NCI-H1092 treated with DMSO at 0.1 percent for 48 hours (cell line): Measurements from ENCODE around the gene C3orf80.
"Not testable (repeated sequence)": the region's sequence is repeated elsewhere in the genome, so short reads cannot be mapped to it uniquely, and the experiment has no call there.

Experiments used
- DNase-seq: peaks from one replicate; lab custom pipeline; 2025; lab: John Stamatoyannopoulos, UW

The C3orf80 gene

GRCh38 chr3:160225176-160226025 lies at the start of gene C3orf80:
Gene C3orf80, plus strand, starts transcription at chr3:160225422. Its CDS starts 214 bp downstream, at chr3:160225636.
- DNase-seq = peak; percentile 46

- DNase-seq = no peak
Observed at GRCh38 chr3:160176923-160177322, 48.3 kb upstream of the C3orf80 start.

DNA sequence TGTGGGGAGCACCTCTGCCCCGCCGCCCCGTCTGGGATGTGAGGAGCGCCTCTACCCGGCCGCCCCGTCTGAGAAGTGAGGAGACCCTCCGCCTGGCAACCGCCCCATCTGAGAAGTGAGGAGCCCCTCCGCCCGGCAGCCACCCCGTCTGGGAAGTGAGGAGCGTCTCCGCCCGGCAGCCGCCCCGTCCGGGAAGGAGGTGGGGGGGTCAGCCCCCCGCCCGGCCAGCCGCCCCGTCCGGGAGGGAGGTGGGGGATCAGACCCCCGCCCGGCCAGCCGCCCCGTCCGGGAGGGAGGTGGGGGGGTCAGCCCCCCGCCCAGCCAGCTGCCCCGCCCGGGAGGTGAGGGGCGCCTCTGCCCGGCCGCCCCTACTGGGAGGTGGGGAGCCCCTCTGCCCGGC lies 46.6 kb upstream of the C3orf80 start:
- not testable (repeated sequence) for DNase-seq

GRCh38 chr3:160179403-160179802 lies 45.8 kb upstream of the C3orf80 start:
- not testable (repeated sequence) for DNase-seq

- DNase-seq = no peak
Observed at GRCh38 chr3:160179906-160180305, 45.3 kb upstream of the C3orf80 start.

DNA sequence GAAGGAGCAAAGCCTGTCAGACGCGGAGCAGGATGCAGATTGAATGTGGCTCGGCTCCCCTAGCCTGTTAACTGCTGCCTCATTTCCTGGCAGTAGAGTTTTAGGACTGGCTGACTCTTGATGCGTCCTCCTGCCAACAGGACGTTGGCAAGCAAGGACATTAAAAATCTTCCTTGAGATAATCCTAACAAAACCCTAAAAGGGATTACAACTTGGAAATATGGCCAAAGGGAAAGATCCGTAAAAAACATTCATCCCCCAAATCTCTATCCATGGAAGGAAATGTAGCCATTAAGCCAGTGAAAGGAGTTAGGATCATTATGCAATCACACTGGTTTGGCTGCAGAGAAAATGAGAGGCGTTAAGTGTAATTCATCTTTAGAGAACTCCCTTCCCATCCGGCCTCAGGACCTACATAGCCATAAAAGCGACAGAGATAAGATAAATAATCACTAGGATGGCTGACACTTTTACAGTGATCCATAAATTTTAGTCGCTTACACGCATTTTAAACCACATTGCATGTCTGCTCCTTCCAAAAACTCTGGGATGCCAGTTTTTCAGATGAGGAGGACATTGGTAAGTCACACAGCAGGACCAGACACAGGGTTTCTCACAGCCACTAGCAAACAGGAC lies 44.5 kb upstream of the C3orf80 start:
- DNase-seq = no peak

DNA sequence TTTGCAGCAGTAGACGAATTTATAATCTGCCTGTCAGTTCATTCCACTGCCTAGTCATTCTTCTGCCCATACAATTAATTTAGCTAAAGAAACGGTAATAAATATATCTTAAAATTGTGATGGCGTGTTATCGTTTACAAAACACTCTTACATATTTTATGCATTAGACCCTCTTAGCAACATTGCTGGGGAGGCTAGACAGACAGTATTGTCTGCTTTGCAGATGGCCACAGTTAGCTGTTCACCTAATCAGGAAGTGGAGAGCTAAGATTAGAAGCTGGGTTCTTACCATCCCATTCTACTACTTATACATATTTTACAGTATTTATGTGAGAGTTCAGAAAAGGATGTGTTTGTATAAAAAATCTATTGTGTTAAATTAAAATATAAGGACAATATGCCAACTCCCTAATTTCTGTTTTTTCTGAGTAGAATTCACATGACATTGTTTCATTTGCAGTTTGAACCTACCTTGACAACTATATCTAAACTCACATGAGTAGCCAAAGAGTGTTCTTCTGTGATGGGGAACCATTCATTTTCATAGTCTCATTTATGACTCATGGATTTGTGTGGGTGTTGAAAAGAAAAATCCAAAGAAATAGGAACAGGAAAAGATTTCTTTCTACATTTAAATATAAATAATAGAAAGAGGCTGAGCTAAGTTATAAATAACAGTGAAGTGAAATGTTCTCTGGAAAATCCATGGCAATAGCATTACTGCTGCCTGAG lies 41.7 kb upstream of the C3orf80 start:
- no peak for DNase-seq

- DNase-seq = no peak
Observed at GRCh38 chr3:160184655-160185054, 40.6 kb upstream of the C3orf80 start.

DNA sequence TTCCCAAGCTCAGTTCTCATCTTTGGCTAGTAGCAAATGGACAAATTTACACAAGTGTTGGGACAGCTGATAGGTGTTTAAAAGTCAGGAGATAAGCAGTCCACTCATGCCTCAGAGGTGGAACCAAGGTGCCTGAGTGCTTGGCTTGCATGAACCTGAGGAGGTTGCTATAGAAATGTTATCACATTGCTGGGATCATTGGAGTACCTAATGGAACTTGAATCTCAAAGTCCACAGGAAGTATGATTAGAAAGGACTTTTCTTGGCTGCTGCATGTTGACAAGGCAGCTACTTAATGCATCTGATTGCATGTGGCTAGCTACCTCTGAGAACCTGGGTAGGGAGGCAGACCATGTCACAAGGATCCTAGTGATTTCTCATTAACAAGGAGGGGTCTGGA lies 39.5 kb upstream of the C3orf80 start:
- no peak for DNase-seq

- DNase-seq = no peak
Observed at GRCh38 chr3:160187288-160187687, 37.9 kb upstream of the C3orf80 start.

DNA sequence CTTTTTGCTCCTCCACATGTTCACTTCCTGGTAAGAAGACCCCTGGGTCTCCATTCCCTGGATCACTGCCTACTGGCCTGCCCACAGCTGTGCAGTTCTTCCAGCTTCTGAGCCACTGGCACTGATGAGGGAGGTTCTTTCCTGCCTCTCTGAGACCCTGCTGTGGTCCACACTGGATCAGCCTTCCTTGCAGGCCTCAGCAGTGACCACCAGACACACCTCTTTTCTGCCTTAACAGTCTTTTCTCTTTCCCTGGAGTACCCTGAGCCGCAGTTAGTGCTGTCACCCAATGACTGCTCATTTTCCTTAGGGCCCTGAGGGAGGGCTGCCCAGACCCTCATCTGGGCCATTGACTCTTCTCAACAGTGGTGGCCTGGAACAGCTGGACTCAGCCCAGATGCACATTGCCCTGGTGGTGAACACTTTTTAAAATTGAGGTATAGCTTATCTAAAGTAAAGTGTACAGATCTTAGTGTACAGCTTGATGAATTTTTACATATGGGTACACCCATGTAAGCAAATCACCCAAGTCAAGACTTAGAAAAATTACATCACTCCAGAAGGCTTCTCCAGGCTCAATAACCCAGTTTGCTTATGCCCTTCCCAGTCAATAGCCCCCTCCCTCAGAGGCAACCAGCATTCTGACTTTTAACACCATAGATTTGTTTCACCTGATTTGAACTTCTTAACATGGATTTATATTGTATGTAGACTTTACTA lies 32.8 kb upstream of the C3orf80 start:
- DNase-seq = no peak

GRCh38 chr3:160193644-160194192 lies 31.5 kb upstream of the C3orf80 start:
- DNase-seq = no peak

DNA sequence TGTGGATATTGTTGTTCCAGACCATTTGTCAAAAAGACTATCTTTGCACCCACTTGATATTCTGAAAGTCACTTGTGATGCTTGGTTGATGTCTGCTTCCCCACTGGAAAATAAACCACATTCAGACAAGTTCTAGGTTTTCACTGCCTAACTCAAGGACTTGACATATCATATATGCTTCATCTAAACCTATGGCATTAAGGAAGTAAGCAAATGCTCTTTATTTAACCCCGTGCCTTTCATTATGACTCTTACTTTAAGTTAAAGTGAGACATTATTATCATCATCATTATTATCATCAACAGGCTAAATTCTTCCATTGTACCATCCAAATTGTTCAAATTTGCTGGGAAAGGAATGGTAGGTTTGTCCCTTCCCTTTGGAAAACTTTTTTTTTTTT lies 30.8 kb upstream of the C3orf80 start:
- DNase-seq = no peak

- DNase-seq = no peak
Observed at GRCh38 chr3:160195106-160195505, 30.1 kb upstream of the C3orf80 start.

DNA sequence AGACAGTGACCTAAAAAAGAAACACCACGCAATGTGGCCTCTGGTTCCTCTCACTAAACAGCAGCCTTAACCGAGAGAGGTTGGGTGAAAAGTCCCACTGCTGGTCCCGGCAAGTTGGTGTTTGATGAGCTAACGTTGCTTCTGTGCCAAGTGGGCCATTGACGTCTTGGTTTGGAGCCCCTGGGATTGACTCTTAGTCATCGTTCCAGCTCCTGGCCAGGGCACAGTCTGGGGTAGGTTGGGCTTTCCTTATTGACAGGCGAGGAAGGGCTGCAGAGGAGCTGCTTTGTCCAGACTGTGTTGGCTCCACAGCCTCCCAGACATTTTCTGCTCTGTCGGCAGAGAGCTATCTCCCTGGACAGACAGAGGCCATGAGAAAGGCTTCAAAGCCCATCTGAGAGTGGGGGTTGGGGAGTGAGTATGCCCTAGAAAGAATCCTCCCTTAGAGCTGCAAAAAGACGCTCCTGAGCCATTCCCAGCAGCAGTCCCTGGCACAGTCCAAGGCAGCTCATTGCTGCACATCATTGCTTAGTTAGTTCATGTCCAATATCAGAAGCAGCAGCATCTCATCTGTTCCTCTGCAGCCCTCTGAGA lies 28.6 kb upstream of the C3orf80 start:
- no peak for DNase-seq

GRCh38 chr3:160199108-160199507 lies 26.1 kb upstream of the C3orf80 start:
- no peak for DNase-seq

GRCh38 chr3:160200353-160200752 lies 24.9 kb upstream of the C3orf80 start:
- DNase-seq = peak; percentile 81

DNA sequence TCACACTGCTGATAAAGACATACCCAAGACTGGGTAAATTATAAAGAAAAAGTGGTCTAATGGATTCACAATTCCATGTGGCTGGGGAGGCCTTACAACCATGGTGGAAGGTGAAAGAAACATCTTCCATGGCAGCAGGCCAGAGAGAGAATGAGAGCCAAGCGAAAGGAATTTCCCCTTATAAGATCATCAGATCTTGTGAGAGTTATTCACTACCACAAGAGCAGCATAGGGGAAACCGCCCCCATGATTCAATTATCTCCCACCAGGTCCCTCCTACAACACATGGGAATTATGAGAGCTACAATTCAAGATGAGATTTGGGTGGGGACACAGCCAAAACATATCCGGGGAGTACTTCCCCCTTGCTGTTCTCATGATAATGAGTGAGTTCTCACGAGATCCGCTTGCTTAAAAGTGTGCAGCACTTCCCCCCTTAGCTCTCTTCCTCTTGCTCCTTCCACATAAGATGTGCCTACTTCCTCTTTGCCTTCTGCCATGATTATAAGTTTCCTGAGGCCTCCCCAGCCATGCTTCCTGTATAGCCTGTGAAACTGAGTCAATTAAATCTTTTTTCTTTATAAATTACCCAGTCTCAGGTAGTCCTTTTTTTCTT lies 20.7 kb upstream of the C3orf80 start:
- not testable (repeated sequence) for DNase-seq

GRCh38 chr3:160205606-160206005 lies 19.6 kb upstream of the C3orf80 start:
- no peak for DNase-seq

DNA sequence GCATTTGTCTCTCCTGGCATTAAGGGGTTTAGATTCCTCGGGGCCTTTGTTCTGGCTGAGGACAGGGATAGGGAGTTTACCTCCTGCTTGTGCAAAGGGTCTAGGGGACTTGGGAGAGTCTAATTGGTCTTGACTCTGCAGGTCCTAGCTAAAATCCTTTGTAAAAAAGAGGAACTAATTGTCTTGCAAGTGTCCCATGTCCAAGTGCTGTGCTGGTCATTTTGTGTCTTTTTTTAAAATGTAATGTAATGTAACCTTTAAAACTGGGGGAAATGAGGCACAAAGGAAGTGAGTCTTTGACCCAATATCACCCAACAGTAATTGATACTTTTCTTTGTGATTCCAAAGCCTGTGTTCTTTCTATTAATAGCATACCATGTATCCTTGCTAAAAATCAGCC lies 14.9 kb upstream of the C3orf80 start:
- no peak for DNase-seq

GRCh38 chr3:160210799-160211221 lies 14.4 kb upstream of the C3orf80 start:
- DNase-seq = no peak
